Measurements from ENCODE around the gene NCOA7.

DNA sequence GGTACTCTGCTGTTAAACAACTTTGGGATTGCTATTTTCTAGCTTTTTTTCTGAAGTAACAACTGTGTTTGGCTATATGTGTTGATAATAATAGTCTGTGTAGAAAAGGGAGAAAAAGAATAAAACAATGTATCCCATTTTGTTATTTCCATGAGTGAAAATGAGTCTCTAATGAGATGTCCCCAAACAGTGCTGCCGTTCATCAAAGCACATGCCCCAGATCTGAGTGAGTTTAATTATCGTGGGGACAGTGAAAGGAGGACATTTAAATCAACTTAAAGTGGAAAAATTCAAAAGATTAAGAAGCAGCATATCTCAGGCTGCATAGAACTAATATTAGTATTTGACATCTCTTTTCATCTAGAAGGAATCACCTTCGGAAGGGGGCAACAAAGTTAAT lies 59.6 kb downstream of the NCOA7 start:
- TF ChIP-seq, protein P1, sequence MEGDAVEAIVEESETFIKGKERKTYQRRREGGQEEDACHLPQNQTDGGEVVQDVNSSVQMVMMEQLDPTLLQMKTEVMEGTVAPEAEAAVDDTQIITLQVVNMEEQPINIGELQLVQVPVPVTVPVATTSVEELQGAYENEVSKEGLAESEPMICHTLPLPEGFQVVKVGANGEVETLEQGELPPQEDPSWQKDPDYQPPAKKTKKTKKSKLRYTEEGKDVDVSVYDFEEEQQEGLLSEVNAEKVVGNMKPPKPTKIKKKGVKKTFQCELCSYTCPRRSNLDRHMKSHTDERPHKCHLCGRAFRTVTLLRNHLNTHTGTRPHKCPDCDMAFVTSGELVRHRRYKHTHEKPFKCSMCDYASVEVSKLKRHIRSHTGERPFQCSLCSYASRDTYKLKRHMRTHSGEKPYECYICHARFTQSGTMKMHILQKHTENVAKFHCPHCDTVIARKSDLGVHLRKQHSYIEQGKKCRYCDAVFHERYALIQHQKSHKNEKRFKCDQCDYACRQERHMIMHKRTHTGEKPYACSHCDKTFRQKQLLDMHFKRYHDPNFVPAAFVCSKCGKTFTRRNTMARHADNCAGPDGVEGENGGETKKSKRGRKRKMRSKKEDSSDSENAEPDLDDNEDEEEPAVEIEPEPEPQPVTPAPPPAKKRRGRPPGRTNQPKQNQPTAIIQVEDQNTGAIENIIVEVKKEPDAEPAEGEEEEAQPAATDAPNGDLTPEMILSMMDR (IDR thresholded peaks at IDR 0.05): no peak
- no peak for TF ChIP-seq POLR2A (IDR thresholded peaks at IDR 0.05)

Measured in heart left ventricle (tissue), 13 donors.